CD4-positive, CD25-positive, alpha-beta regulatory T cell (primary cell): ENCODE measurements around the gene STAM. TPM values are rescaled to one million over a fixed set of nuclear protein-coding genes. Genes with fewer than 3 reads are reported as not detected.

ENCODE experiments used
- ATAC-seq, 2 donors: fragments of 150-1000 bp; cut with Tn5 transposase; one replicate each; pipeline ENCODE4 v1.10.0; 2021; ENCODE audit warnings: low read depth in 2 of 2, moderate number of reproducible peaks in 2 of 2, moderate library complexity in 1 of 2
- DNase-seq, 3 donors: peaks; one replicate each; pipeline versions ENCODE4 v3.0.0 to v3.0.0-alpha.2; 2012 to 2022; ENCODE audit warnings: mixed read lengths in 1 of 3
- H3K27ac ChIP-seq: one replicate; pipeline ENCODE4 v1.7.0; 2013; ENCODE audit warnings: mild to moderate bottlenecking, low read length; ENCODE audit not compliant: insufficient read depth, poor library complexity, severe bottlenecking
- H3K27me3 ChIP-seq: one replicate; pipeline ENCODE4 v1.7.0; 2013; ENCODE audit warnings: low read length; ENCODE audit not compliant: control insufficient read depth, insufficient read depth
- H3K36me3 ChIP-seq: one replicate; pipeline ENCODE4 v1.7.0; 2013; ENCODE audit warnings: mild to moderate bottlenecking, low read length, moderate library complexity; ENCODE audit not compliant: control insufficient read depth, insufficient read depth
- H3K4me1 ChIP-seq: 2 replicates; pipeline ENCODE4 v1.7.0; 2013; ENCODE audit warnings: mild to moderate bottlenecking, low read length; ENCODE audit not compliant: insufficient read depth, control insufficient read depth, poor library complexity, severe bottlenecking
- H3K4me3 ChIP-seq: one replicate; pipeline ENCODE4 v1.7.0; 2013; ENCODE audit warnings: low read depth, mild to moderate bottlenecking, low read length, moderate library complexity
- H3K9me3 ChIP-seq, 2 experiments: 1 replicate in 1 of 2; 2 replicates in 1 of 2; pipeline ENCODE4 v1.7.0; 2013; ENCODE audit warnings: low read length in 2 of 2, mild to moderate bottlenecking in 1 of 2, moderate library complexity in 1 of 2; ENCODE audit not compliant: control insufficient read depth in 2 of 2
- H3K27ac Mint-ChIP-seq, 3 donors: one replicate each; pipeline ENCODE4 v1.8.0; 2020 to 2022; ENCODE audit warnings: mild to moderate bottlenecking in 3 of 3, mixed read lengths in 3 of 3, moderate library complexity in 2 of 3
- H3K27me3 Mint-ChIP-seq: one replicate; pipeline ENCODE4 v1.8.0; 2022; ENCODE audit warnings: mild to moderate bottlenecking, mixed read lengths
- H3K36me3 Mint-ChIP-seq: one replicate; pipeline ENCODE4 v1.8.0; 2020; ENCODE audit warnings: mixed read lengths
- H3K4me1 Mint-ChIP-seq, 4 donors: one replicate each; pipeline ENCODE4 v1.8.0; 2020 to 2022; ENCODE audit warnings: mixed read lengths in 4 of 4, mild to moderate bottlenecking in 1 of 4
- H3K4me3 Mint-ChIP-seq, 4 donors: one replicate each; pipeline ENCODE4 v1.8.0; 2020 to 2022; ENCODE audit warnings: mild to moderate bottlenecking in 4 of 4, mixed read lengths in 4 of 4, moderate library complexity in 3 of 4
- H3K9me3 Mint-ChIP-seq, 7 donors: one replicate each; pipeline ENCODE4 v1.8.0; 2020 to 2022; ENCODE audit warnings: mixed read lengths in 7 of 7, mild to moderate bottlenecking in 3 of 7, moderate library complexity in 2 of 7
- polyA plus RNA-seq, 4 donors: library from polyadenylated mRNA; unstranded; fragments of 300-500 nt; fragmentation: Illumina TruSeq; gene quantifications; one replicate each; pipeline ENCODE4 v1.2.3, GENCODE V29; 2021
- total RNA-seq: library from RNA; stranded (reverse); gene quantifications from one replicate; pipeline ENCODE4 v1.2.3, GENCODE V29; 2022

Gene STAM
- total and polyA plus RNA-seq, 5 donors from 2014 or later = 48.0 to 154 (median 69.6) TPM

- no peaks in the 10 kb centered on the region for H3K27me3 ChIP-seq
- H3K27ac Mint-ChIP-seq = peak overlapping the region; percentile 94 to 100 (median 96)
- peaks cover 22 to 85% (median 57%) of the 10 kb centered on the region in 4 donors for H3K4me1 Mint-ChIP-seq
- peak overlapping the region; percentile 100 for H3K4me3 ChIP-seq
- peaks cover 20% of the 10 kb centered on the region for H3K36me3 ChIP-seq
- ATAC-seq (peak; percentile 7 to 16), DNase-seq (peak; percentile 67 to 70 (median 69))
- H3K36me3 Mint-ChIP-seq = peaks cover 57% of the 10 kb centered on the region
- peaks cover 67% of the 10 kb centered on the region for H3K4me1 ChIP-seq
- H3K27ac ChIP-seq = peak overlapping the region; percentile 97
- H3K4me3 Mint-ChIP-seq = peak overlapping the region; percentile 94 to 100 (median 98)
- H3K9me3 ChIP-seq = peaks cover 4 to 7% of the 10 kb centered on the region in 2 experiments
- peaks cover 5% of the 10 kb centered on the region for H3K27me3 Mint-ChIP-seq
- peaks cover 0 to 4% (median 2%) of the 10 kb centered on the region in 7 donors for H3K9me3 Mint-ChIP-seq
Observed at GRCh38 chr10:17648243-17649035, 4.5 kb downstream of the STAM start.

GRCh38 chr10:17649052-17649451 is 5.1 kb downstream of the STAM start:
- DNase-seq (no peak), ATAC-seq (no peak)
- Histone ChIP-seq H3K4me3 (peak overlapping the region; percentile 100), H3K27ac (peak overlapping the region; percentile 97), H3K4me1 (peaks cover 64% of the 10 kb centered on the region), H3K36me3 (peaks cover 22% of the 10 kb centered on the region), H3K9me3 (peaks cover 7 to 11% of the 10 kb centered on the region in 2 experiments), H3K27me3 (no peaks in the 10 kb centered on the region)
- peaks cover 22 to 84% (median 58%) of the 10 kb centered on the region in 4 donors for H3K4me1 Mint-ChIP-seq
- H3K9me3 Mint-ChIP-seq = peaks cover 0 to 7% (median 2%) of the 10 kb centered on the region in 7 donors
- H3K27ac Mint-ChIP-seq = peak overlapping the region; percentile 94 to 100 (median 96)
- H3K27me3 Mint-ChIP-seq = peaks cover 5% of the 10 kb centered on the region
- peak overlapping the region; percentile 94 to 100 (median 98) for H3K4me3 Mint-ChIP-seq
- peaks cover 63% of the 10 kb centered on the region for H3K36me3 Mint-ChIP-seq

GRCh38 chr10:17649836-17650235 is 5.9 kb downstream of the STAM start:
- Histone ChIP-seq H3K27me3 (no peaks in the 10 kb centered on the region), H3K4me3 (peak overlapping the region; percentile 100), H3K4me1 (peaks cover 71% of the 10 kb centered on the region), H3K9me3 (peaks cover 7 to 11% of the 10 kb centered on the region in 2 experiments), H3K36me3 (peaks cover 22% of the 10 kb centered on the region), H3K27ac (peak overlapping the region; percentile 97)
- H3K9me3 Mint-ChIP-seq = peaks cover 0 to 7% (median 2%) of the 10 kb centered on the region in 7 donors
- peaks cover 26 to 86% (median 63%) of the 10 kb centered on the region in 4 donors for H3K4me1 Mint-ChIP-seq
- H3K36me3 Mint-ChIP-seq = peaks cover 58% of the 10 kb centered on the region
- DNase-seq (no peak), ATAC-seq (no peak)
- H3K4me3 Mint-ChIP-seq = peak overlapping the region; percentile 94 to 100 (median 98)
- no peaks in the 10 kb centered on the region for H3K27me3 Mint-ChIP-seq
- peak overlapping the region; percentile 96 to 100 (median 96) for H3K27ac Mint-ChIP-seq

- Histone ChIP-seq H3K4me3 (peak overlapping the region; percentile 100), H3K36me3 (peaks cover 22% of the 10 kb centered on the region), H3K9me3 (peaks cover 7 to 11% of the 10 kb centered on the region in 2 experiments), H3K27ac (peak overlapping the region; percentile 97), H3K4me1 (peaks cover 76% of the 10 kb centered on the region), H3K27me3 (no peaks in the 10 kb centered on the region)
- peak overlapping the region; percentile 94 to 100 (median 98) for H3K4me3 Mint-ChIP-seq
- DNase-seq = no peak
- peaks cover 32 to 90% (median 68%) of the 10 kb centered on the region in 4 donors for H3K4me1 Mint-ChIP-seq
- no peaks in the 10 kb centered on the region for H3K27me3 Mint-ChIP-seq
- no peak for ATAC-seq
- peaks cover 58% of the 10 kb centered on the region for H3K36me3 Mint-ChIP-seq
- peaks cover 0 to 7% (median 2%) of the 10 kb centered on the region in 7 donors for H3K9me3 Mint-ChIP-seq
- peak overlapping the region; percentile 43 to 100 (median 96) for H3K27ac Mint-ChIP-seq
Observed at GRCh38 chr10:17650416-17650815, 6.5 kb downstream of the STAM start.

GRCh38 chr10:17651896-17652295 is 7.9 kb downstream of the STAM start:
- H3K4me3 Mint-ChIP-seq = peak overlapping the region; percentile 94 to 100 (median 98)

GRCh38 chr10:17652585-17652984 is 8.6 kb downstream of the STAM start:
- H3K27ac ChIP-seq = peak overlapping the region; percentile 97
- ATAC-seq = no peak
- H3K9me3 ChIP-seq = peaks cover 7 to 11% of the 10 kb centered on the region in 2 experiments
- Mint-ChIP-seq H3K9me3 (peaks cover 0 to 7% (median 3%) of the 10 kb centered on the region in 7 donors), H3K4me1 (peaks cover 46 to 95% (median 81%) of the 10 kb centered on the region in 4 donors), H3K27ac (peak overlapping the region; percentile 57 to 92 (median 62)), H3K36me3 (peaks cover 56% of the 10 kb centered on the region), H3K4me3 (peak overlapping the region; percentile 94 to 100 (median 98)), H3K27me3 (no peaks in the 10 kb centered on the region)
- no peak for DNase-seq
- H3K36me3 ChIP-seq = peaks cover 14% of the 10 kb centered on the region
- H3K4me1 ChIP-seq = peaks cover 71% of the 10 kb centered on the region
- H3K4me3 ChIP-seq = peak overlapping the region; percentile 87
- no peaks in the 10 kb centered on the region for H3K27me3 ChIP-seq

More at GRCh38 chr10:17651896-17652295, 7.9 kb downstream of the STAM start:
- no peak for ATAC-seq
- peaks cover 41 to 94% (median 77%) of the 10 kb centered on the region in 4 donors for H3K4me1 Mint-ChIP-seq
- H3K4me3 ChIP-seq = peak overlapping the region; percentile 87
- no peaks in the 10 kb centered on the region for H3K27me3 ChIP-seq
- peaks cover 52% of the 10 kb centered on the region for H3K36me3 Mint-ChIP-seq
- DNase-seq = no peak
- H3K27me3 Mint-ChIP-seq = no peaks in the 10 kb centered on the region
- peaks cover 7 to 11% of the 10 kb centered on the region in 2 experiments for H3K9me3 ChIP-seq
- H3K4me1 ChIP-seq = peaks cover 73% of the 10 kb centered on the region
- peaks cover 0 to 7% (median 3%) of the 10 kb centered on the region in 7 donors for H3K9me3 Mint-ChIP-seq
- peak overlapping the region; percentile 43 to 100 (median 96) for H3K27ac Mint-ChIP-seq
- H3K36me3 ChIP-seq = peaks cover 20% of the 10 kb centered on the region
- peak overlapping the region; percentile 97 for H3K27ac ChIP-seq

- peak in 1 of 3 donors; percentile 58 for DNase-seq
- Histone ChIP-seq H3K36me3 (peaks cover 10% of the 10 kb centered on the region), H3K4me1 (peaks cover 69% of the 10 kb centered on the region), H3K4me3 (peak overlapping the region; percentile 88), H3K27me3 (no peaks in the 10 kb centered on the region), H3K27ac (peak overlapping the region; percentile 97), H3K9me3 (peaks cover 7 to 11% of the 10 kb centered on the region in 2 experiments)
- Mint-ChIP-seq H3K36me3 (peaks cover 52% of the 10 kb centered on the region), H3K27me3 (no peaks in the 10 kb centered on the region), H3K27ac (peak overlapping the region; percentile 75 to 99 (median 92)), H3K4me3 (peak overlapping the region; percentile 84 to 94 (median 87)), H3K9me3 (peaks cover 0 to 7% (median 1%) of the 10 kb centered on the region in 7 donors), H3K4me1 (peaks cover 54 to 94% (median 73%) of the 10 kb centered on the region in 4 donors)
- peak in 1 of 2 donors; percentile 19 for ATAC-seq
Observed at GRCh38 chr10:17655009-17655408, 11.1 kb downstream of the STAM start.
